Measurements from ENCODE around the gene ANKRD13D.

DNA sequence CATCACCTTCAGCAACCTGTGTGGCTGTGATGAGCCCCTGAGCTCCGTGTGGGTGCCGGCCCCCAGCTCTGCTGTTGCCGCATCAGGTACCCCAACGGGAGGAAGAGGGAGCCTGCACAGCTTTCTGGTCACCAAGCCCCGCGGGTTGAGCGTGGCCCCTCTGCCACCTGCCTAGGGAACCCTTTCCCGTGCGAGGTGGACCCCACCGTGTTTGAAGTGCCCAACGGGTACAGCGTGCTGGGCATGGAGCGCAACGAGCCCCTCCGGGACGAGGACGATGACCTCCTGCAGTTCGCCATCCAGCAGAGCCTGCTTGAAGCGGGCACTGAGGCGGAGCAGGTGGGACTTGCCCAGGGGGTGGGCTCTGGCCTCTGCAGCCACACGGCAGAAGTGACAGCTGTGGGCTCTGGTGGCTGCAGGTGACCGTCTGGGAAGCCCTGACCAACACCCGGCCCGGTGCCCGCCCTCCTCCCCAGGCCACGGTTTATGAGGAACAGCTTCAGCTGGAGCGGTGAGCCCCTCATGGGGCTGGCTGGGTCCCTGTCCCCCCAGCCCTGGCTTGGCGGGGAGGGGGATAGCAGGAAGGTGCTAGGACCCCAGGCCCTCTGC is 12.3 kb downstream of the ANKRD13D start:
- TF ChIP-seq, protein P1, sequence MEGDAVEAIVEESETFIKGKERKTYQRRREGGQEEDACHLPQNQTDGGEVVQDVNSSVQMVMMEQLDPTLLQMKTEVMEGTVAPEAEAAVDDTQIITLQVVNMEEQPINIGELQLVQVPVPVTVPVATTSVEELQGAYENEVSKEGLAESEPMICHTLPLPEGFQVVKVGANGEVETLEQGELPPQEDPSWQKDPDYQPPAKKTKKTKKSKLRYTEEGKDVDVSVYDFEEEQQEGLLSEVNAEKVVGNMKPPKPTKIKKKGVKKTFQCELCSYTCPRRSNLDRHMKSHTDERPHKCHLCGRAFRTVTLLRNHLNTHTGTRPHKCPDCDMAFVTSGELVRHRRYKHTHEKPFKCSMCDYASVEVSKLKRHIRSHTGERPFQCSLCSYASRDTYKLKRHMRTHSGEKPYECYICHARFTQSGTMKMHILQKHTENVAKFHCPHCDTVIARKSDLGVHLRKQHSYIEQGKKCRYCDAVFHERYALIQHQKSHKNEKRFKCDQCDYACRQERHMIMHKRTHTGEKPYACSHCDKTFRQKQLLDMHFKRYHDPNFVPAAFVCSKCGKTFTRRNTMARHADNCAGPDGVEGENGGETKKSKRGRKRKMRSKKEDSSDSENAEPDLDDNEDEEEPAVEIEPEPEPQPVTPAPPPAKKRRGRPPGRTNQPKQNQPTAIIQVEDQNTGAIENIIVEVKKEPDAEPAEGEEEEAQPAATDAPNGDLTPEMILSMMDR (conservative IDR thresholded peaks at IDR 0.05; ENCODE audit: low read depth in 2 of 2), result no peak
- TF ChIP-seq POLR2AphosphoS5 (IDR thresholded peaks at IDR 0.05; ENCODE audit: low read depth), result no peak
- TF ChIP-seq, protein P2, sequence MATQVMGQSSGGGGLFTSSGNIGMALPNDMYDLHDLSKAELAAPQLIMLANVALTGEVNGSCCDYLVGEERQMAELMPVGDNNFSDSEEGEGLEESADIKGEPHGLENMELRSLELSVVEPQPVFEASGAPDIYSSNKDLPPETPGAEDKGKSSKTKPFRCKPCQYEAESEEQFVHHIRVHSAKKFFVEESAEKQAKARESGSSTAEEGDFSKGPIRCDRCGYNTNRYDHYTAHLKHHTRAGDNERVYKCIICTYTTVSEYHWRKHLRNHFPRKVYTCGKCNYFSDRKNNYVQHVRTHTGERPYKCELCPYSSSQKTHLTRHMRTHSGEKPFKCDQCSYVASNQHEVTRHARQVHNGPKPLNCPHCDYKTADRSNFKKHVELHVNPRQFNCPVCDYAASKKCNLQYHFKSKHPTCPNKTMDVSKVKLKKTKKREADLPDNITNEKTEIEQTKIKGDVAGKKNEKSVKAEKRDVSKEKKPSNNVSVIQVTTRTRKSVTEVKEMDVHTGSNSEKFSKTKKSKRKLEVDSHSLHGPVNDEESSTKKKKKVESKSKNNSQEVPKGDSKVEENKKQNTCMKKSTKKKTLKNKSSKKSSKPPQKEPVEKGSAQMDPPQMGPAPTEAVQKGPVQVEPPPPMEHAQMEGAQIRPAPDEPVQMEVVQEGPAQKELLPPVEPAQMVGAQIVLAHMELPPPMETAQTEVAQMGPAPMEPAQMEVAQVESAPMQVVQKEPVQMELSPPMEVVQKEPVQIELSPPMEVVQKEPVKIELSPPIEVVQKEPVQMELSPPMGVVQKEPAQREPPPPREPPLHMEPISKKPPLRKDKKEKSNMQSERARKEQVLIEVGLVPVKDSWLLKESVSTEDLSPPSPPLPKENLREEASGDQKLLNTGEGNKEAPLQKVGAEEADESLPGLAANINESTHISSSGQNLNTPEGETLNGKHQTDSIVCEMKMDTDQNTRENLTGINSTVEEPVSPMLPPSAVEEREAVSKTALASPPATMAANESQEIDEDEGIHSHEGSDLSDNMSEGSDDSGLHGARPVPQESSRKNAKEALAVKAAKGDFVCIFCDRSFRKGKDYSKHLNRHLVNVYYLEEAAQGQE (IDR thresholded peaks at IDR 0.05; ENCODE audit: unreplicated experiment), result no peak
- no peak for TF ChIP-seq EZH2 (IDR thresholded peaks at IDR 0.05; ENCODE audit: low read depth, unreplicated experiment)
- TF ChIP-seq EZH2phosphoT487 (IDR thresholded peaks at IDR 0.05; ENCODE audit: unreplicated experiment), result no peak
- no peak for TF ChIP-seq ZNF114 (CRISPR knock-in tag; IDR thresholded peaks at IDR 0.05)
- TF ChIP-seq JUNB (IDR thresholded peaks at IDR 0.05; ENCODE audit: unreplicated experiment), result no peak
